Karpas-422 (cell line): Measurements from ENCODE around the gene NPIPA5. TPM values are rescaled to one million over a fixed set of nuclear protein-coding genes. Genes with fewer than 3 reads are reported as not detected.
"Not testable (repeated sequence)": the region's sequence is repeated elsewhere in the genome, so short reads cannot be mapped to it uniquely, and the experiment has no call there.

ENCODE experiments used
- DNase-seq: peaks from one replicate; pipeline ENCODE4 v3.0.0-alpha.2; 2015
- H2AFZ ChIP-seq: fragments of 200-600 bp; sonication (generic); 2 replicates; pipeline ENCODE4 v1.6.1; 2014; ENCODE audit warnings: antibody characterized with exemption, low read length, mixed read lengths
- H3K27ac ChIP-seq: fragments of 200-600 bp; sonication (generic); 2 replicates; pipeline ENCODE4 v1.5.1; 2014; ENCODE audit warnings: mild to moderate bottlenecking, low read length, moderate library complexity
- H3K27me3 ChIP-seq: fragments of 200-600 bp; sonication (generic); 2 replicates; pipeline ENCODE4 v1.6.1; 2014; ENCODE audit warnings: low read length, mixed read lengths
- H3K36me3 ChIP-seq: fragments of 200-600 bp; sonication (generic); 2 replicates; pipeline ENCODE4 v1.6.1; 2014; ENCODE audit warnings: low read length, mixed read lengths; ENCODE audit not compliant: insufficient read depth
- H3K4me1 ChIP-seq: fragments of 200-600 bp; sonication (generic); 2 replicates; pipeline ENCODE4 v1.6.1; 2014; ENCODE audit warnings: mild to moderate bottlenecking, low read length, mixed read lengths
- H3K4me2 ChIP-seq: fragments of 200-600 bp; sonication (generic); 2 replicates; pipeline ENCODE4 v1.6.1; 2014; ENCODE audit warnings: low read length, low read depth, mild to moderate bottlenecking; ENCODE audit not compliant: poor library complexity, severe bottlenecking
- H3K4me3 ChIP-seq: fragments of 200-600 bp; sonication (generic); 2 replicates; pipeline ENCODE4 v1.5.1; 2014; ENCODE audit warnings: mild to moderate bottlenecking, antibody characterized with exemption, low read length, mixed read lengths
- H3K79me2 ChIP-seq: fragments of 200-600 bp; sonication (generic); 2 replicates; pipeline ENCODE4 v1.6.1; 2014; ENCODE audit warnings: mild to moderate bottlenecking, low read length, mixed read lengths
- H3K9ac ChIP-seq: fragments of 200-600 bp; sonication (generic); 2 replicates; pipeline ENCODE4 v1.6.0; 2014; ENCODE audit warnings: low read length
- H3K9me2 ChIP-seq: fragments of 200-600 bp; sonication (generic), shearing (Covaris generic); replicated peaks from 2 replicates; pipeline ENCODE4 v1.6.0; 2014; ENCODE audit warnings: mild to moderate bottlenecking, low read length, moderate library complexity; ENCODE audit not compliant: insufficient read depth
- H3K9me3 ChIP-seq: fragments of 300-700, 200-600 bp; sonication (generic); 2 replicates; pipeline ENCODE4 v1.6.1; 2014; ENCODE audit warnings: low read length, mixed read lengths
- H4K20me1 ChIP-seq: fragments of 200-600 bp; sonication (generic); 2 replicates; pipeline ENCODE4 v1.6.1; 2014; ENCODE audit warnings: mild to moderate bottlenecking, antibody characterized with exemption, low read length, low read depth; ENCODE audit not compliant: insufficient read depth
- total RNA-seq: library from RNA; depleted of rRNA; stranded (reverse); fragments of >200 nt; shearing (Covaris generic); gene quantifications from 2 replicates; pipeline ENCODE4 v1.2.3, GENCODE V29; 2014; ENCODE audit warnings: low replicate concordance

Gene NPIPA5
- total RNA-seq, 1 experiment from 2014 or later = 4.1 TPM

GRCh38 chr16:15399317-15399716 lies 21.2 kb upstream of the NPIPA5 start:
- Histone ChIP-seq H3K4me2 (no peak overlapping the region), H3K9me2 (no peaks in the 10 kb centered on the region), H4K20me1 (no peaks in the 10 kb centered on the region), H3K9ac (no peak overlapping the region), H2AFZ (no peak overlapping the region), H3K79me2 (no peaks in the 10 kb centered on the region), H3K27ac (no peak overlapping the region), H3K4me1 (peaks cover 14% of the 10 kb centered on the region), H3K36me3 (no peaks in the 10 kb centered on the region), H3K9me3 (no peaks in the 10 kb centered on the region), H3K4me3 (no peak overlapping the region), H3K27me3 (no peaks in the 10 kb centered on the region)
- no peak for DNase-seq

- Histone ChIP-seq H3K9me2 (no peaks in the 10 kb centered on the region), H3K4me1 (peaks cover 9% of the 10 kb centered on the region), H3K27ac (no peak overlapping the region), H4K20me1 (no peaks in the 10 kb centered on the region), H3K36me3 (no peaks in the 10 kb centered on the region), H3K4me3 (no peak overlapping the region), H3K9ac (no peak overlapping the region), H3K9me3 (no peaks in the 10 kb centered on the region), H3K79me2 (no peaks in the 10 kb centered on the region), H3K27me3 (no peaks in the 10 kb centered on the region), H2AFZ (no peak overlapping the region), H3K4me2 (no peak overlapping the region)
- DNase-seq = no peak
These were observed 20.7 kb upstream of the NPIPA5 start for GRCh38 chr16:15398618-15399316.

DNA sequence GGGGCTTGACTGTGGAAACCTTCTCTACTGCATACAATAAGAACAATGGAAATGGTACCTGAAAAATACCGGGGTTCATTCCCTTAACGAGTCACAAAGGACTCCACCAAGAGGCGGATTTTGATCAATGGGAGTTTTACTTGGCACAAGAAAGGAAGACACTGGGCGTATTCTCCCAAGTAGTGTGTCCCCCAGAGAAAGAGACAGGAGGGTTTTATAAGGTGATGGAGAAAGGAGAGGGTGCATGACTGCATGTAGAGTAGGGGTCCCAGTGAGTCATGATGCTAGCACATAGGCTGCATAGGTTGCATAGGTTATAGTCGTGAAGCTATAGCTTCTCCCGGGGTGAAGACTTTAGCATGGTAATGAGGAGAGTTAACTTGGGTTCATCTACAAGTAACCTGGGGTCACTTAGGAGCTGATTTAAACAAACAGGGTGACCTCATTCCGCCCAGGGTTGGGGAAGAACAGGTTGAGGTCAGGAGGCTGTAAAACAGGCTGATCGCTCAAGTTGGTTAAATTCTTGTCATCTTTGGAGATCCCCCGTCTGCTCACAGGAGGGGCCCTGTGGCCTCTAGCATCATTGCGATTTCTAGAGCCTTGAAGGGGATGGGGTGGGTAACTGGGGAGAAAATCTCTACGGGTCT lies 19.0 kb upstream of the NPIPA5 start:
- Histone ChIP-seq H4K20me1 (no peaks in the 10 kb centered on the region), H3K4me2 (no peak overlapping the region)

GRCh38 chr16:15396509-15396829 lies 18.4 kb upstream of the NPIPA5 start:
- not testable (repeated sequence) for DNase-seq, H3K4me2 ChIP-seq

More for the DNA sequence above, 19.0 kb upstream of the NPIPA5 start:
- Histone ChIP-seq H3K9ac (no peak overlapping the region), H3K4me1 (no peaks in the 10 kb centered on the region), H3K9me2 (no peaks in the 10 kb centered on the region), H3K79me2 (no peaks in the 10 kb centered on the region), H3K9me3 (no peaks in the 10 kb centered on the region), H2AFZ (no peak overlapping the region), H3K36me3 (no peaks in the 10 kb centered on the region), H3K27ac (no peak overlapping the region), H3K27me3 (no peaks in the 10 kb centered on the region), H3K4me3 (no peak overlapping the region)
- peak; percentile 31 for DNase-seq

DNA sequence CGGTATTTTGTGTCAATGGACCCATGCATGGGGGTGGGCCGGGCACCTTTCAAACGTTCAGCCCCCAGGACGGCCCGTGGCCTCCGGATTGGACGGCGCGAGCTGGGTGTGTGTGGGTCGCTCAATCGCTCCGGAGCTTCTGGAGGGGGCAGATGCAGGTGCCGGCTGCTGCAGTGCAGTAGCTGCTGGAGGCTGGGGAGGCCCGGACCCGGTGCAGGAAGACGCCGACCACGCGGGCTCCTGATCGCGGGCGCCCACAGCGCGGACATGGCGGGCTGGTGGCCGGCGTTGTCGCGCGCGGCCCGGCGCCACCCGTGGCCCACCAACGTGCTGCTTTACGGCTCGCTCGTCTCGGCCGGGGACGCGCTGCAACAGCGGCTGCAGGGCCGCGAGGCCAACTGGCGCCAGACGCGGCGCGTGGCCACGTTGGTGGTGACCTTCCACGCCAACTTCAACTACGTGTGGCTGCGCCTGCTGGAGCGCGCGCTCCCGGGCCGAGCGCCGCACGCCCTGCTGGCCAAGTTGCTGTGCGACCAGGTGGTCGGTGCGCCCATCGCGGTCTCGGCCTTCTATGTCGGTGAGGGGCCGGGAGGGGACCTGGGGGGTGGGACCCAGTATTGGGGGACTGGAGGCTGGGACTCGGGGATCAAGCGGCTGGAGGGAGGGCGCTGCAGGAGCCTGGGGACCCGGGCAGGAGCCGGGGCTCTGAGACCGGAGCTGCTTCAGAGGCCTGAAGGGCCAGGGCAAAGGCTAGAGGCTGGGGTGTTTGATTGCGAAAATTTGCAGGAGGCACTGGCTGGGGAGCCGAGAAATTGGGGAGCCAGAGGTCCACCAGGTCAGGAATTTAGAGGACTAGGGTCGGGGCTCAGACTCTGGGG lies 17.8 kb upstream of the NPIPA5 start, which contains the start of gene MPV17L:
MPV17L (plus strand) TSS at position 124 of the 878 bp plus-strand sequence; CDS start at position 268, 144 bp downstream.
- H3K9me3 ChIP-seq, H3K4me1 ChIP-seq, H3K9ac ChIP-seq, H4K20me1 ChIP-seq, H3K4me3 ChIP-seq, H3K4me2 ChIP-seq, H3K79me2 ChIP-seq, H3K27me3 ChIP-seq, H3K27ac ChIP-seq, H3K36me3 ChIP-seq, H2AFZ ChIP-seq, H3K9me2 ChIP-seq: not testable (repeated sequence)
- DNase-seq = peak; percentile 15

More at GRCh38 chr16:15396509-15396829, 18.4 kb upstream of the NPIPA5 start:
- H3K27me3 ChIP-seq, H3K79me2 ChIP-seq, H3K4me1 ChIP-seq, H3K9ac ChIP-seq, H3K27ac ChIP-seq, H3K4me3 ChIP-seq, H3K9me3 ChIP-seq, H3K36me3 ChIP-seq, H2AFZ ChIP-seq, H4K20me1 ChIP-seq, H3K9me2 ChIP-seq: not testable (repeated sequence)

GRCh38 chr16:15393025-15393424 lies 14.9 kb upstream of the NPIPA5 start:
- H3K9ac ChIP-seq, H3K9me3 ChIP-seq, H3K4me1 ChIP-seq, H3K4me2 ChIP-seq, H4K20me1 ChIP-seq, H3K27me3 ChIP-seq, H3K9me2 ChIP-seq, H3K4me3 ChIP-seq, H3K27ac ChIP-seq, H3K36me3 ChIP-seq, H2AFZ ChIP-seq, DNase-seq, H3K79me2 ChIP-seq: not testable (repeated sequence)

GRCh38 chr16:15389916-15390315 lies 11.8 kb upstream of the NPIPA5 start:
- DNase-seq, H4K20me1 ChIP-seq, H3K9me3 ChIP-seq, H3K27me3 ChIP-seq, H3K4me2 ChIP-seq, H2AFZ ChIP-seq, H3K4me3 ChIP-seq, H3K9me2 ChIP-seq, H3K27ac ChIP-seq, H3K9ac ChIP-seq, H3K4me1 ChIP-seq, H3K36me3 ChIP-seq, H3K79me2 ChIP-seq: not testable (repeated sequence)

DNA sequence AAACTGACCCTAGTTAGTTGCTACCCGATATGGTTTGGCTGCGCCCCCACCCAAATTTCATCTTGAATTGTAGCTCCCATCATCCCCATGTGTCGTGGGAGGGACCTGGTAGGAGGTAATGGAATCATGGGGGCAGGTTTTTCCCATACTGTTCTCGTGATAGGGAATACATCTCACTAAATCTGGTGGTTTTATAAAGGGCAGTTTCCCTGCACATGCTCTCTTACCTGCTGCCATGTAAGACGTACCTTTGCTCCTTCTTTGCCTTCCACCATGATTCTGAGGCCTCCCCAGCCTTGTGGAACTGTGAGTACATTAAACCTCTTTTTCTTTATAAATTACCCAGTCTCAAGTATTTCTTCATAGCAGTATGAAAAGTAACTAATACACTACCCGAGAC lies 10.0 kb upstream of the NPIPA5 start:
- not testable (repeated sequence) for H3K27me3 ChIP-seq, H3K79me2 ChIP-seq, H3K9ac ChIP-seq, H3K36me3 ChIP-seq, H2AFZ ChIP-seq, H4K20me1 ChIP-seq, DNase-seq, H3K9me2 ChIP-seq, H3K27ac ChIP-seq, H3K4me2 ChIP-seq, H3K4me1 ChIP-seq, H3K4me3 ChIP-seq, H3K9me3 ChIP-seq
